Measurements from ENCODE around the gene BHLHE41. TPM values are rescaled to one million over a fixed set of nuclear protein-coding genes. Genes with fewer than 3 reads are reported as not detected.
A peak's percentile ranks its signal among the peaks of the same experiment; 100 is the strongest.

Gene BHLHE41
- total RNA-seq, 1 experiment from 2014 or later = 4.3 TPM

DNA sequence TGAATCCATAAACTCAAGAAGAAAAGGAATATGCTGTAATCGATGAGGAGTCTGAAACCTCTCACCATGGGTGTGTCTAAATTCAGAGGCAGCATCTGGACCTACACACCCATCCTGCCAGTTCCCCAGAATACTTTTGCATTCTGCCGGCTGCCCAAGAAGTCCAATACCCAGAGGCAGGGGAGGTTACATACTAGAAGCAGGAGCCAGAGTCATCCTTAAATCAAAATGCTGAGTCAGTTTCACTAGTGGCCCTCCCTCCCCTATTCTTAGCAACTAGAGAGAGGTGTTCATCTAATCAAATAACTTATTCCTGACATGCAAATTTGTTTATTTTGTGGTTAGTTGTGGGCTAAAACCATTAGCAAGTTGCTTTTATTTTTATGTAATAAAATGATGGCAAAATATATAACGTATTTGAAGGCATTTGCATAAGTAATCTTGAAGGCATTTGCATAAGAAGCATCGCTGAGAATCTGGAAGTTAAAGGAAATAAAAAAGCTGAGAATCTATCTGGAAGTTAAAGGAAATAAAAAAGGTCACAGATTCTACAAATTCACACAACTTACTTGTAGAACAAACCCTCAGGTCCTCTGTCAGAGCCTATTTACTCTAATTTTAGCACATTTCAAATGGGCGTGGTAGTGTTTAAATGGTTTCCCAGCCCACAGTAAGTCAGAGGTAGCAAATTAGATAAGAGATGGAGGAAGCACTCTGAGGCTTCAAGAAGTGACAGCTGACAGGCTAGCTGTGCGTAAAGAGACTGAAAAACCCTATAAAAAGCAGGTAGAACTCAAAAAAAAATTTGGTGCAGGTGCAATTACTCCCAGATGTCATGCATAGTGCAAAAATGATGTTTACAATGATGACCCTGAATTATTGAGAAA, 7.8 kb downstream of the BHLHE41 start:
- no peak for DNase-seq (ENCODE audit: low spot score)
- TF ChIP-seq CTCF (conservative IDR thresholded peaks at IDR 0.05; ENCODE audit: low read depth, low read length) (no peak), EZH2 (IDR thresholded peaks at IDR 0.05; ENCODE audit: borderline replicate concordance, low read depth, low read length, poor library complexity, severe bottlenecking) (no peak)
- ChIA-PET CTCF (no interaction called here), POLR2A (ENCODE audit: low non-redundant PET) (no interaction called here)
- Histone ChIP-seq H3K9me3 (ENCODE audit: low read depth, low read length, poor library complexity, severe bottlenecking) (no peaks in the 10 kb centered on the region), H3K27ac (ENCODE audit: low read depth, low read length, poor library complexity, severe bottlenecking) (no peak overlapping the region), H3K27me3 (replicated peaks; ENCODE audit: insufficient read depth, low read depth, low read length, poor library complexity) (no peaks in the 10 kb centered on the region), H3K4me3 (ENCODE audit: low read depth, low read length, poor library complexity, severe bottlenecking) (no peak overlapping the region), H3K36me3 (ENCODE audit: insufficient read depth, low read length, poor library complexity, severe bottlenecking) (no peaks in the 10 kb centered on the region), H3K4me1 (ENCODE audit: insufficient read depth, low read length, poor library complexity, severe bottlenecking) (peaks cover 18% of the 10 kb centered on the region)
- intact Hi-C loops (cut with micrococcal nuclease; ENCODE audit: unreplicated experiment) = loop anchor here (10.0 kb wide), 1 partner anchor 768 kb away; no protein-coding TSS in a partner anchor
- BruUV-seq (replicated peaks) = no TSS peak

GRCh38 chr12:26114720-26115401, 10.0 kb downstream of the BHLHE41 start:
- ChIA-PET POLR2A (ENCODE audit: low non-redundant PET) (interaction anchor here (0.6 kb wide), 1 partner anchor 537 kb away, joined by 3 read pairs; no protein-coding TSS in a partner anchor), CTCF (interaction anchor here (1.4 kb wide), 1 partner anchor 587 kb away, joined by 3 read pairs; no protein-coding TSS in a partner anchor)
- peak overlapping the region; percentile 67 for H3K27ac ChIP-seq (ENCODE audit: low read depth, low read length, poor library complexity, severe bottlenecking)
- BruUV-seq (replicated peaks) = no TSS peak
- H3K4me3 ChIP-seq (ENCODE audit: low read depth, low read length, poor library complexity, severe bottlenecking) = peak overlapping the region; percentile 63
- no peak for DNase-seq (ENCODE audit: low spot score)
- no peaks in the 10 kb centered on the region for H3K36me3 ChIP-seq (ENCODE audit: insufficient read depth, low read length, poor library complexity, severe bottlenecking)
- H3K4me1 ChIP-seq (ENCODE audit: insufficient read depth, low read length, poor library complexity, severe bottlenecking) = peaks cover 18% of the 10 kb centered on the region
- TF ChIP-seq EZH2 (IDR thresholded peaks at IDR 0.05; ENCODE audit: borderline replicate concordance, low read depth, low read length, poor library complexity, severe bottlenecking) (no peak), CTCF (conservative IDR thresholded peaks at IDR 0.05; ENCODE audit: low read depth, low read length) (no peak)
- intact Hi-C loops (cut with micrococcal nuclease; ENCODE audit: unreplicated experiment) = loop anchor here (10.0 kb wide), 1 partner anchor 770 kb away; no protein-coding TSS in a partner anchor
- H3K9me3 ChIP-seq (ENCODE audit: low read depth, low read length, poor library complexity, severe bottlenecking) = no peaks in the 10 kb centered on the region
- H3K27me3 ChIP-seq (replicated peaks; ENCODE audit: insufficient read depth, low read depth, low read length, poor library complexity) = no peaks in the 10 kb centered on the region

- POLR2A ChIA-PET (ENCODE audit: low non-redundant PET) = no interaction called here
- BruUV-seq (replicated peaks) = TSS peak; percentile 86
- Histone ChIP-seq H3K9me3 (ENCODE audit: low read depth, low read length, poor library complexity, severe bottlenecking) (no peaks in the 10 kb centered on the region), H3K4me1 (ENCODE audit: insufficient read depth, low read length, poor library complexity, severe bottlenecking) (peaks cover 18% of the 10 kb centered on the region), H3K4me3 (ENCODE audit: low read depth, low read length, poor library complexity, severe bottlenecking) (peak overlapping the region; percentile 63), H3K27me3 (replicated peaks; ENCODE audit: insufficient read depth, low read depth, low read length, poor library complexity) (no peaks in the 10 kb centered on the region), H3K36me3 (ENCODE audit: insufficient read depth, low read length, poor library complexity, severe bottlenecking) (no peaks in the 10 kb centered on the region), H3K27ac (ENCODE audit: low read depth, low read length, poor library complexity, severe bottlenecking) (peak overlapping the region; percentile 67)
- peak; percentile 88 for DNase-seq (ENCODE audit: low spot score)
- intact Hi-C loops (cut with micrococcal nuclease; ENCODE audit: unreplicated experiment) = loop anchor here (10.0 kb wide), 1 partner anchor 771 kb away; no protein-coding TSS in a partner anchor
- CTCF ChIA-PET = interaction anchor here (0.6 to 1.4 kb wide), 2 partner anchors 42 to 588 kb away, joined by 3 to 4 read pairs; no protein-coding TSS in a partner anchor
- TF ChIP-seq EZH2 (IDR thresholded peaks at IDR 0.05; ENCODE audit: borderline replicate concordance, low read depth, low read length, poor library complexity, severe bottlenecking) (no peak), CTCF (conservative IDR thresholded peaks at IDR 0.05; ENCODE audit: low read depth, low read length) (no peak; the same call in 1 of the 2 replicates)
Observed at GRCh38 chr12:26113853-26114719, 10.8 kb downstream of the BHLHE41 start.

Measured in A673 (cell line).